Activated gamma-delta T cell treated with Interleukin-2 at 50 U/mL for 16 hours (primary cell): ENCODE measurements around the gene AP5B1.

Experiments
- DNase-seq: peaks from one replicate; pipeline ENCODE4 v3.0.0-alpha.2; 2020

The AP5B1 gene, protein sequence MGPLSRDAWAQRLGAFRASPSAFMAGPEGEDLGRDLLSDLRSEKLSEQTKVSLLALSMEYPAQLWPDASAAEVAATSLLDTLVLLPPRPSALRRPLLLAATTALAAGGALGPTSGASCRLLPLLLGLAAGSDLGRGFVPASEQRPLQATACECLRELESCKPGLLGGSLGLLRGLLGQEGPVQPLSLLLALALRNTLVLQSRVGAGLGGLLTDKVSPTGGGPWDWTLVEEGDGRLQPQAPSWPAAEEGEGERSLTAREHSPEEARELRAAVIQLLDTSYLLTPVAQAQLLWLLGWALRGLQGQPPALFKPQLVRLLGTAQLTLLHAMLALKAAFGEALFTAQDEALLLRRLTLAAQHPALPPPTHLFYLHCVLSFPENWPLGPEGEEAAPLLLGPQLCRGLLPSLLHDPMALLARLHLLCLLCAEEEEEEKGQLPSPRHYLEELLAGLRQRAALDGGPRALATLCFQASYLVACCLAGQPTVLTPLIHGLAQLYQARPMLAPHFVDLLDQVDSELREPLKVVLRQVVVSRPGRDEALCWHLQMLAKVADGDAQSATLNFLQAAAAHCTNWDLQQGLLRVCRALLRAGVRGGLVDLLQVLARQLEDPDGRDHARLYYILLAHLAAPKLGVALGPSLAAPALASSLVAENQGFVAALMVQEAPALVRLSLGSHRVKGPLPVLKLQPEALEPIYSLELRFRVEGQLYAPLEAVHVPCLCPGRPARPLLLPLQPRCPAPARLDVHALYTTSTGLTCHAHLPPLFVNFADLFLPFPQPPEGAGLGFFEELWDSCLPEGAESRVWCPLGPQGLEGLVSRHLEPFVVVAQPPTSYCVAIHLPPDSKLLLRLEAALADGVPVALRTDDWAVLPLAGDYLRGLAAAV

DNA sequence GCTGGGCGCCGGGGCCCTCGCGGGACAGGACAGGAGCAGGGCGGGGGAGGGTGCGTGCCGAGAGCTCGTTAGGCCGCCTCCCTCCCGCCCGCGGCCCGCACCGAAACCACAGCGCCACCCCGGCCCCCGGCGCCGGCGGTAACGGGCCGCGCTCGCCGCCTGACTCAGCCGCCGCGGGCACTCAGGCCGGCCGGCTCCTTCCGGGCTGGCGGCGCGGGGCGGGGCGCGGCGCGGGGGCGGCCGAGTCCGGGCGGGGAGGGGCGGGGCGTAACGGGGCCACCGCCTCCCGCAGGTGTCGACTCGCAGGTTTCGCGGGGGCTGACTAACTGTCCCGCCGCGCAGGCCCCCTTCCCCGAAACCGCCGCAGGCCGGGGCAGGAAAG lies at the start of gene AP5B1:
TSS of gene AP5B1 (minus strand) at position 207 of the 382 bp plus-strand sequence. CDS start 385 bp downstream, outside the sequence.
- peak; percentile 66 for DNase-seq

DNA sequence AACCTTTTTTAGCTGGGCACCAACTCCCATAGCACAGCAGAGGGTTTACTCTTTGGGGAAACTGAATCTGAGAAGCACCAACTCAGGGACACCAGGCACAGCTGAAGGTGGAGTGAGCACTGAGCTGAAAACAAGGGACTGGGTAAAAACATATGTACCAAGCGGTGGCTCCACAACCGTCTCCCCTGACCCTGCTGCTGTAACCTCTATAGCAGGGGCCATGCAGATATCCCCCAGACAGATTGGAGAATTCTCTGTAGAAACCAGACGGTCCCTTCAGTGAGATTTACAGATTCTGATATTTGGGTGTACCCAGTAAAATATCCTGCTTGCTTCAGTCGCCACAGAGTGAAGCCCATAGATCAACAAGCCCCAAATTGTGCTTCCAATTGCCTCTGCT lies 48.7 kb upstream of the AP5B1 start:
- no peak for DNase-seq

DNA sequence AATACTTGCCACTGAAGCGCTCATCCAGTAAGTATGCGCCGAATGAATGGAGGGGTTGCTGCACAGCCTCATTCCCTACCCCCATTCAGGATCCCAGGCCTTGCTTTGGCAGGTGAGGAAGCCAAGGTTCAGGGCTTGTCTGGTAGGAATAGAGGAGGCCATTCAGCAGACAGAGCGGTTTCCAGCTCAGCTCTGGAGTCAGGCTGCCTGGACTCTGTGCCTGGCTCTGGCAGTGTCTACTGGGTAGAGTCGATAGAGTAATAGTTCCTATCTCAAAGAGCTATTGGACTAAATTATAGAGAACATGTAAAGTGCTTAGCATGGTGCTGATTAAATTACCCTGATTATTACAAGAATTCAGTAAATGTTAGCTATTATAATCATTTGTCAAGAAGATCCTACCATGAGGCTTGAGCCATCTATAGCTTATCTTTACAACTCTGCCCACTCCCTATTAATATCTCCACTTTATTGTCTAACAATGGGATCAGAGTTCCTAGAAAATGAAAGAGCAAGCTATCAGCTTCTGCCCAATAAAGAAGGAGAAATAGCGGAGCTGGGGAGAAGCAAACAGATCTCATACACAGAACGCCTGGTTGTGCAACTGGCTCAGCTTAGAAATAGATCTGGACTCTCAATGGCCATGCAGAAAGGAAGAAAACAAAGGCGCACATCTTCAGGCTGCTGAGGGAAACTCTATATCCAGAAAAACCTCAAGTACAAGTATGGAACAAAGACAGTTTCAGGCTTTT lies 46.4 kb upstream of the AP5B1 start:
- no peak for DNase-seq

DNA sequence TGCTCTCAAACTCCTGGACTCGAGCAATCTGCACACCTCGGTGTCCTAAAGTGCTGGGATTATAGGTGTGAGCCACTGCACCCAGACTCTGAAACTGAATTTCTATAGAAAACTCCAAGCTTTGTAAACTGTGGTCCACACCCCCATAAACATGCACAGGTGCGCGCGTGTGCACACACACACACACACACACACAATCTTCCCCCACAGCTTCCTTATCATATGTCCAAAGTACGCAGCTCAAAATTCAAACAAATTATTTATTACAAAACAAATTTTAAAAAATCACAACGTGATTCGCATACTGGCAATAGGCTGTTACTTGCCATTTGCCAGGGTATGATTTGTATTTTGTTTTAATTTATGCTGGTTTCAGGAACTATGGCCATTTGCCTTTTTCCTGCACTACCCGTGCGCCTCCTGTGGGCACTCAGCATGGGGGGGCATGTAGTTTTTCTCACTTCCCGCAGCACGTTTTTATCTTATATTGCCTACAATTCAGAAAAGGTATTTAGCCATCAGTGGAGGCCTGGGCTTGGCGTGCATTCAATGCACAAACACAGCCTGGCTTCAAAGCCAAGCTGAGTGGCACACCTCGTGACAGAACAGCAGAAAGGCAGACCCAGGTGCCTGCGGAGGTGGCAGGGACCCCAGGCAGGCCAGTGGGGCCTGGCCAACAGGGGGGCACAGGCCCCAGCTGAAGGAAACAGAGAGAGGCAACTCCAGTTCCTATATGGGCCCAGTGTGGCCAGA lies 42.2 kb upstream of the AP5B1 start:
- DNase-seq = no peak

DNA sequence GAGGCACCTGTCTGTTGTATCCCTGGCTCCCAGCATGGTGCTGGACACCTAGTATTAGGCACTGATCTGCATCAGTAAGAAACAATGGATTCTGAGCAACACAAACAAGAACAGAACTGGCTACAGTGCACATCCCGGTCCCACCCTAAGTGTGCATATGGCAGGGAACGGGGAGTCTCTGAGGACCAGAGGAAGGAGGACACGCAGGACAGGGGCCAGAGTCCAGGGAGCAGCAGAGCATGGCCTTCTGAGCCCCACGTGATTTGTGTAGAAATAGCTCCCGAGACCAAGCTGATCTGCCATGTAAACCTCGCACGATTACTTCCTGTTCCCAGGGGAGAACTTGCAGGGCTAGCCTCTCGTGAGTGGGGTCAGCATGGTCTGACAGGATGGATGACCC lies 40.3 kb upstream of the AP5B1 start:
- DNase-seq = no peak

DNA sequence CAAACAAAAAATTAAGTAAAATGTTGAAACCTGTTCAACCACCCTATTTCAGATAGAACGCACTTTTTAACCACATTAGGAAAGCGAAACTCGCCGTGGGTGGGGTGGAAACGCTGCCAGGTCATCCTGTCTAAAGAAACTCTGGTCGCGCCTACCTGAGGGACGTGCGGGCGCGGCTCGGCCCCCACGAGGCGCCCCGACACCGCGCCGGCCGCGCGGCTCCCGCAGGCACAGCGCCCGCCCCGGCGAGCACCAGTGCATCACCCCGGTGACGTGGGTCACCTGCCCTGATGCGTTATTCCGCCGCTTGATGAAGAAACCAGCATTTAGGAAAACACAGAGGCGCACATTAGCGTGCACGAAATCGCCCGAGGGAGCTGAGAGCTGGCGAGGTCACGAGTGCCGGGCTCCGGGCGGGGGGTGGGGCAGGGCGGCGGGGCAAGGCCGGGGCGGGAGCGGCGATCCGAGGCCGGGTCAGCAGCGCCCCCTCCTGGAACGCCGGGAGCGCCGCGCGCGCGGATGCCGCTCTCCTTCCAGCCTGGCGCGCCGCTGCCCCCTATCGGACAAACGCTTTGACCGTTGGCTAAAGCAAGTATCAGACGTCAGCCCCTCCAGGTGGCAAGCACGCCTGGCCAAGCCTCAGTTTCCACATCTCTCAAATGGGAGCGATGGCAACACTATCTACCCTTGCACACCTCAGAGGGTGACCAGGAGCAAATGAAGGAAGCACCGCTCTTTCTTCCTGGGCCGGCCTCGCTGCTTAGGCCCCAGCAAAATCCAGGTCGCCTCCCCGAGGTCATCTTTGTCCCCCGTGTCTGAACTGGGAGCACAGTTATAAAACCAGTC lies 37.3 kb upstream of the AP5B1 start:
- peak; percentile 97 for DNase-seq

DNA sequence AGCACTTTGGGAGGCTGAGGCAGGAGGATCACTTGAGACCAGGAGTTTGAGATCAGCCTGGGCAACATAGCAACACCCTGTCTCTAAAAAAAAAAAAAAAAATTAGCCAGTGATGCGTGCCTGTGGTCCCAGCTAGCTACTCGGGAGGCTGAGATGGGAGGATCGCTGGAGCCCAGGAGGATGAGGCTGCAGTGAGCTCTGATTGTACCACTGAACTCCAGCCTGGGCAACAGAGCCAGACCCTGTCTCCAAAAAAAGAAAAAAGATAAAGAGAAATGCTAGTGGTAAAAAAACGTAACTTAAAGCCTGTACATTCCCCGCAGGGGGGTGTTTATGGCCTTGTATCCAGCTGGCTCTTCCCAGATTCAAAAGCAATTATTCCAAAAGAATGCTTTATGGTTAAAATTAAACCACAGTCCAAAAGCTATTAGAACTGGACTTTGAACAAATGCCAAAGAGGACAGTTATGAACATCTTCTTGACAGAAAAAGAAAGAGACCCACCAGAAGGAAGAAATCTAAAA lies 36.6 kb upstream of the AP5B1 start:
- DNase-seq = no peak

DNA sequence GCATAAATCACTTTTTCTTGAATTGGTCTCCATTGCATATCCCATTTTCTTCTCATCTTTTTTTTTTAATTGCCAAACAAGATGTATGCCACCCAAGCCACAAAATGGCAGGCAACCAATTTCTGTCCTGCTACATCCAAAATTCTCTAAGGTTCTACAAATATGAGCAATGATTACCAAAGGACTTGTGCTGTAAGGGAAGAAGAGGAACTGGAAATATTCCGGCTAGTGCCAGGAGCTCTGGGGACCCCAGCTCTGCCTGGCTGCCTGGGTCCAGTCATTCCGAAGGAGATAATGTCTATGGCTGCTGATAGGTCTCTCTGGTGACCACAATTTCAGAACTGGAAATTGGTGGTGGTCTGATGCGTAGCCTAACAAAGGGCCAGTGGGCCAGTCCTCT lies 35.9 kb upstream of the AP5B1 start:
- DNase-seq = no peak

DNA sequence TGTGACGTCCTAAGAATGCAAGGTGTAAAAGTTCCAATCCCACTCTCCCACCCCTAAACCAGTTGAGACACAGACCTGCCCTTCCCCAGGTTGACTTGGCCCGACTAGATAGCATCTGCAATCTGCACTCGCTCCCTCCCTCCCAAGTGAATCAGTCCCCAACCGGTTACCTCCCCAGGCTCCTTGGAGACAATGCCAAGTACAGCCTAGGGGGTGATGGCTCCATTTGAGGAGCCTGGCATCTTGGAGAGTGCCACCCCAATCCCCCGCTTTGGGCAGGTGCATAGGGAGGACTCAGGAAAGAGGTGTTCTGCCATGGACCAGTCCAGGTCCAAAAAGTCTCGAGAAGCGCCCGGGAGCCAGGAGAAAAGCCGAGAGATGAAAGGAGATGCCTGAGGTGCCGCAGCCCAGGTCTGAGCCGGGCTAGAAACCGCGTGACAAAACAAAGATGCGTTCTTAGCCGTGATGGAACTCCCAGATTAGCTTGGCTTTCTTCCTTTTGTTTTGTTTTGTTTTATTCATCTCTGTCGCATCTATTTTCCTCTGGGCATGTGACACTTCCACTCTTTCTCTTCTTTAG lies 34.3 kb upstream of the AP5B1 start:
- DNase-seq = no peak

DNA sequence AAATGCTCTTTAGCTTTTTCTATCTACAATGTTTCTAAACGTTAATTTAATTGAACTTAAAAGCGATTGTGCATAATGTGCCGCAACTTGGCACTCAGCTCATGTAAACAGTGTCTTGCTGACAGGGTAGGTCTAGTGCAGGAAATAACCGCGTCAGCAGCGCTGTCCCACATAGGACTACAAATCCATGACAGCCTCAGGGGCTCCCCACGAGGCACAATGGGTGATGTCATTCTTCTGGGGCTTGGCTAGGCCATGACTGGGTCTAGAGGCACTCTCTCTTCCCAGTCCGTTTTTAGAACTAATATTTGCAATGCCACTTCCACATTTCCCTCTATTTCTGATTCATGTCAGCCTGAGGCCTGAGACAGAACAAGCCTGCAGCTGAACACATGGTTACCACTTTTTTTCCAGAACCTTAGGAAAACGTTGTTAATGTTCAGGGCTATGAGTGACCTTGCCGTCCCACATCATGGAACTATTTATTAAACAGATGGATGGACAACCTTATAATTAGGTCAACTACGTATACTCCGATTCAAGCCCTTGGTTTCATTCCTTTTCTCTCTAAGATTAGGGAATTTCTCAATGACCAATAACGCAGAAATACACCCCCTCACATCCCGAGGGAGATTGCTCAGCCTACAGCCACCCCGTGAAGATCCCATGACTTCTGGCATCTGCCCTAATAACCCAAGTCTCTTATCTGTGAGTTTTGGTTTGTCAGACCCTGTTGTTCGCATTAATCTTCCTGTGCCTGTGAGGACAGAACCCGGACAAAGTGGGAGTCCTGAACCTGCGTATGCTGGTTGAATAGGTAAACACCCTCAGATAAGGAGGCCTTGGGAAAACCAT lies 33.6 kb upstream of the AP5B1 start:
- no peak for DNase-seq

DNA sequence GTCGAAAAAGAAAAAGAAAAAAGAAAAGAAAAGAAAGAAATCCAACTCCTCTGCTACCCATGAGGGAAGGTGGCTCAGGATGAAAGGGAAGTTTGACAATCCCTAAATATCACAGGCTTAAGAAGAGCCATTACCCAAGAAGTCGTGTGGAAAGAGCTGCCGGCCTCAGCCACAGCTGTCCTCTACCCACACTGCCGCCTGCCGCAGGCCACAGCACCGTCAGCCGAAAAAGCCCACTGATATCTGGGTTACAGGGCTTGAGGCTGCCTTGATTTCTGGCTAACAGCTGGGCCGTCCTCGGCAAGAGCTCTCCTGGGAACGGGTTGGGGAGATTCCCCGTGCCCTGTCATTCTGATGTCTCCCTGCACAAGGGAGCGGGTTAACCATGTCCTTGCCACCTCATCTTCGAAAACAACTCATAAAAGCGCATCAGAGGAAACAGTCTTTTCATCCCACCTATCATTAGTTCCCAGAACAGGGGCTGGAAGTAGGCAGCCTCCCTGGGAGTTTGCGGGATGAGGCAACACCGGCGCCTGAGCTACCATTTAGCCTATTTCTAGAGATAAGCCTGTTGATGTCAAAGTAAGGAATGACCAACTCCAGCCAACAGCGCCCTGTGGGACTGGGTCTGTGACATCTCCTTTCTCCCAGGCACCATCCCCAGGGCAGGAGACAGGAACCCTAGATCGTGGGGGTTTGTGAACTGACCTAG lies 31.1 kb upstream of the AP5B1 start:
- no peak for DNase-seq

DNA sequence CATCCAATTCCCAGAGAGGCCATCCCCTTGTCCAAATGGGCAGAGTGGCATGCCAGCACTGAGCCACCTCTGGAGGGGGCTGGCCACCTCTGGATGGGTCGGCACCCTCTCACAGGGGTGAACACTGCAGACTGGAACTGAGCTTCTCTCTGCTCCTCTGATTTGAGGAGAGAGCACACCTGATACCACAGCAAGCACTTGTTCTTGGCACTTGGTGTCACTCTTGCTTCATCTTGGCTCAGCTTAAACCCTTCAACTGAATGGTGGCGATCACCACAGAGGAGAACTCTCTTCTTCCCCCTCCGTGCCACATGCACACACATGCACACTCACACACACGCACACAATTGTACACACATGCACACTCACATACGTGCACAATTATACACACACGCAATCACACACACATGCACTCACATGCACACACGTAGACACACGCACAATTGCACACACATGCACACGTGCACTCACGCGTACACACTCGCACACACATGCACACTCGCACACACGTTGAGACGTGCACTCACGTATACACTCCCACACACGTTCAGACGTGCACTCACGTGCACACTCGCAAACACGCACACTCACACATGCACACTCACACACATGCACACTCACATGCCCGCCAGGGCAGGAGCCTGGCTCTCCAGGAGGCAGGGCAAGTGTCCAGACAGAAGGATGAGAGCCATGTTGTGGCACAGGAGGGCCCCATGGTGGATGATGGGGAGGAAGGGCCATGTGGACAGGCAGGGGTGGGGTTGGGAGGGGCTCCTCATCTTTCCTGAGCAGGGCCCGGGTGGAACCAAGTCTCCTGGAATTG lies 29.5 kb upstream of the AP5B1 start:
- DNase-seq = no peak

DNA sequence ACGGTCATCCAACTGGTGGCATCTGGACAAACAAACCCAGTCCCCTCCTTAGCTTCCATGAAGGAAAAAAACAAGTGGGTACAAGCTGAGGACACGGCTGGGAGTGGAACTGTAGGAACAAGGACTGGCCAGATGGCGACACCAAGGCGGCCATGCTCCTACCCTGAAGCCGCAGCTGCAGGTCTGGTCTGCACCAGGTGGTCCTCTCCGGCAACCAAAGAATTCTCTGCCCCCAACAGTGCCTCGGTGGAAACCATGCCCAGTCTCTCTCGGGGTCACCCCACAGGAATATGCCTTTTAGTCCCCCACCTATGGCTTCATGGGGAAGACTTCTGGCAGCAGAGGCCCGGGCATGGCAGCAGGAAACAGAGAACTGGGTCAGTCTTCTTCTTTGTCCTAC lies 28.7 kb upstream of the AP5B1 start:
- no peak for DNase-seq

DNA sequence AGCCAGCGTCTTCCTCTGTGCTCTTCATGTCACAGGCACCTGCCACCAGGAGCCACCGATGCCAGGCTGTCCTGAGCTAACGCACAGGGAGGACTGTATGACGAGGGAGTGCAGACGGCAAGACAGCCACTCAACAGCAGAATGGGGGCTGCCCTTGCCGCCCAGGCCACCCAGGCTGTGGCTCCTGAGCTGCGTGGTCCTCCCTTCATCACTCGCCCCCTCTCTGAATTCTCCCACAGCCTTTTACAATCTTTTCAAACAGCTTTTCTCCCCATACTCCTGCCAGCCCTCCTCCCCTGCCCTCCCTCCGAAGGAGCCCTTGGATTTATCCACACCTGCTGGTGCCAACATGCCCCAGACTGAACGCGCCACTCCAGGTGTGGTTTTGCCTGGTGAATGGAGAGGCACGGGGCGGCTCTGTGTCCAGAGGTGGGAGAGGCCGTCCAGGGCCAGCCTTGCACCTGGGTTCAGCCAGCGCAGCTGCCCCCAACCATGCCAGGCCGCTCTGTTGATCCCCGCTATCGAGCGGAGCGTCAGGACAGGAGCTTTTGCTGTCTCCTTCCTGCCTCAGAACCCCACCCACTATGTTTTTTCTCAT lies 28.1 kb upstream of the AP5B1 start:
- no peak for DNase-seq

DNA sequence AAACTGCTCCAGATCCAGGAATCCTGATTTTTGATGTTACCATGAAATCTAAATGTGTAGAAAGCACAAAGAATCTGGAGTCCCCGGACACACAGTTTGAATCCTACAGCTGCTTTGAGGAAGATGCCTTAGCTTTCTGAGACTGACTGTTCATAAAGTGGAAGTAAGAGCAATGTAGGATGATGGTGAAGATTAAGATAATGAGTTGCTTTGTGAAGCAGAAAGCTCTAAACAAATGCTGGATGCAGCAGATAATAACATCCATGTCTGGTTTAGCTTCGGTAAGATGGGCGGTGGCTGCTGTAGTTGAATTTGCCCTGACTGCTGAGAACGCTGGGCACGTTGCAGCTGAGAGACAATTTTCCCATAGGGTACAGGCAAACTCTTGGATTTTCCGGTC lies 26.2 kb upstream of the AP5B1 start:
- DNase-seq = no peak

DNA sequence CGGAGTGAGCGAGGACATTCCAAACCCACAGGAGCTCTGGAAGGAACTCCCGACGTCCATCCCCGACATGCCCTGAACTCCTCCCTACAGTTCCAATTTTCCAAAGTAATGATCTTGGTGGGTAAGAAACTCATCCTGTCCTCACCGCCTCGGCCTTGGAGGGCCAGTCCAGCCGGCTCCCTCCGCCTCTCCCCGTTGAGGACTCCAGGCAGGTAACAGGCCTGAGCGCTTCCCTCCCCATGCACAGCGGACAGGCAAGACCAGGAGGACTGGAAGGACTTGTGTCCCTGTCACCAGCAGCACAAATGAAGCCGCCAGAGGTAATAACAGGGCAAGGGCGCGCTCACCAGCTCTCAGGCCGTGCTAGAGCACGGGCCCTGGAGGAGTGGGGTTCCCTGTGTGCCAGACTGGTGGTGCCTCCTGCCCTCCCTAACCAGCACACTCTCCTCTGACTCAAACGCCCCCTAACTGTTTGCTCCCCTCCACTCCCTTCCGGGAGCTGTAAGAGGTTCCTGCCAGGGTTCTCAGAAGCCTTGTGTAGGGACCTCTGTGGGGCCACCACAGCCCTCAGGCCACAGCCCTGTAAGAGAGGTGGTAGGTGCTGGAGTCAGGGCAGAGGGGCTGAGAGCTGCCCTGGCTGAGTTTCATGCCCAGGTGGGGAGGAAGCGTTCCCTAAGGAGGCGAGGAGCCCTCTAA lies 23.2 kb upstream of the AP5B1 start:
- no peak for DNase-seq

DNA sequence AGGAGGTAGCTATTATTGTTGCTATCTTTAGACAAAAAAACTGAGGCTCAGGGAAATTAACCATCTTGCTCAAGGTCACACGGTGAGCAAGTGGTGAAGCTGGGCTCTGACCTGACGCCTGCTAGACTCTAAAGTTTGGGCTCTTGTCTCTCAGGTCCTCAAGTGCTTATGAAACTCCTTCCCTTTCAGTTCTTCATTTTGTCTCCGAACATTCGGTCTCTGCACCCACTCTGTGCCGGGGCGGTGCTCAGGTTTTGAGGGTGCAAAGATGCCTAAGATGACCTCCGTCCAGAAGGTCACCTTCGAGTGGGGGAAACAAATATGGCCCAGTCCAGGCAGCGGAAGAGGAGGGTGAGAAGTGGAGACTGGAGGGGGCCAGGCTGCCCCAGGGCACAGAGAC lies 22.1 kb upstream of the AP5B1 start:
- DNase-seq = no peak
